Measurements from ENCODE around the gene NAA10. TPM values are rescaled to one million over a fixed set of nuclear protein-coding genes. Genes with fewer than 3 reads are reported as not detected.

The NAA10 gene
- total RNA-seq, 4 donors from 2014 or later: 58.7 to 89.3 (median 69.7) TPM

GRCh38 chrX:153882086-153882498 is 52.7 kb downstream of the NAA10 start:
- no peaks in the 10 kb centered on the region for H3K36me3 ChIP-seq
- no peak for DNase-seq
- no peak overlapping the region for H3K4me3 ChIP-seq (replicated peaks in 1 of 3)
- H3K4me1 ChIP-seq: no peaks in the 10 kb centered on the region
- H3K27ac ChIP-seq: no peak overlapping the region
- intact Hi-C loops (cut with DNase I): no loop called here
- no peaks in the 10 kb centered on the region for H3K9me3 ChIP-seq
- H3K27me3 ChIP-seq: peaks cover 20% of the 10 kb centered on the region
- no peak for TF ChIP-seq CTCF (IDR thresholded peaks at IDR 0.05)
- TF ChIP-seq POLR2A (IDR thresholded peaks at IDR 0.05): no peak
- 100% methylated on average over 1 of the region's 8 CpGs; no CpG with 5 or more reads in 1 of the 2 donors for WGBS, 2 donors

GRCh38 chrX:153881281-153881680 is 53.6 kb downstream of the NAA10 start:
- no peaks in the 10 kb centered on the region for H3K9me3 ChIP-seq
- DNase-seq: no peak
- H3K4me3 ChIP-seq (replicated peaks in 1 of 3): no peak overlapping the region
- intact Hi-C loops (cut with DNase I): no loop called here
- H3K36me3 ChIP-seq: no peaks in the 10 kb centered on the region
- 75% methylated on average over 1 of the region's 7 CpGs; no CpG with 5 or more reads in 1 of the 2 donors for WGBS, 2 donors
- H3K4me1 ChIP-seq: no peaks in the 10 kb centered on the region
- H3K27ac ChIP-seq: no peak overlapping the region
- H3K27me3 ChIP-seq: peaks cover 20% of the 10 kb centered on the region
- no peak for TF ChIP-seq POLR2A (IDR thresholded peaks at IDR 0.05)
- no peak for TF ChIP-seq CTCF (IDR thresholded peaks at IDR 0.05)

- TF ChIP-seq POLR2A (IDR thresholded peaks at IDR 0.05): no peak
- TF ChIP-seq CTCF (IDR thresholded peaks at IDR 0.05): no peak
- WGBS, 2 donors: 27% methylated on average over 3 of the region's 6 CpGs; no CpG with 5 or more reads in 1 of the 2 donors
- Histone ChIP-seq H3K27me3 (peaks cover 19% of the 10 kb centered on the region), H3K27ac (no peak overlapping the region), H3K36me3 (no peaks in the 10 kb centered on the region), H3K4me3 (replicated peaks in 1 of 3) (no peak overlapping the region), H3K4me1 (no peaks in the 10 kb centered on the region), H3K9me3 (no peaks in the 10 kb centered on the region)
- intact Hi-C loops (cut with DNase I): no loop called here
- no peak for DNase-seq
Measured at GRCh38 chrX:153880440-153880815, 54.4 kb downstream of the NAA10 start.

GRCh38 chrX:153879741-153880439 is 54.9 kb downstream of the NAA10 start:
- intact Hi-C loops (cut with DNase I): loop anchor here (10.0 kb wide), 1 partner anchor 55 kb away; the partner anchor contains the start of gene NAA10

More at GRCh38 chrX:153879741-153880439, 54.9 kb downstream of the NAA10 start:
- Histone ChIP-seq H3K27ac (no peak overlapping the region), H3K36me3 (no peaks in the 10 kb centered on the region), H3K4me3 (replicated peaks in 1 of 3) (no peak overlapping the region), H3K4me1 (no peaks in the 10 kb centered on the region), H3K27me3 (peaks cover 14% of the 10 kb centered on the region), H3K9me3 (no peaks in the 10 kb centered on the region)
- TF ChIP-seq CTCF (IDR thresholded peaks at IDR 0.05) (no peak), POLR2A (IDR thresholded peaks at IDR 0.05) (no peak)
- DNase-seq: no peak
- WGBS, 2 donors: 39 to 60% methylated on average over 2 to 6 of the region's 12 CpGs

Small RNA genes lying within 50 kb of the gene (microRNA-seq; reads per million reads assigned to microRNA genes)
- not detected for gene MIR3202-1
- not detected for gene MIR3202-2

Small RNA genes lying within 50 kb of the gene (small RNA-seq; reads per million reads assigned to genes)
- gene MIR3202-1: not detected

Other genes starting within 250 kb of the NAA10 start
- gene SLC6A8, start 247.1 kb downstream of the NAA10 start, total RNA-seq: 1 to 10 TPM; 4.0 to 8.0 (median 6.1) TPM
- gene BCAP31, start 210.7 kb downstream of the NAA10 start, total RNA-seq: 100 to 1,000 TPM; 170 to 228 (median 185) TPM
- gene ABCD1, start 210.2 kb downstream of the NAA10 start, total RNA-seq: 10 to 100 TPM in 1 of 4 donors, 1 to 10 TPM in 3; 7.0 to 11.8 (median 8.9) TPM
- gene PLXNB3, start 170.8 kb downstream of the NAA10 start, total RNA-seq: 1 to 10 TPM in 3 of 4 donors, under 1 TPM in 1; 0.67 to 2.0 (median 1.1) TPM
- gene SRPK3, start 154.0 kb downstream of the NAA10 start, total RNA-seq: under 1 TPM in 1 of 4 donors, not detected in 3; 0.22 TPM
- gene IDH3G, start 140.7 kb downstream of the NAA10 start, total RNA-seq: 100 to 1,000 TPM in 3 of 4 donors, 10 to 100 TPM in 1; 77.7 to 148 (median 115) TPM
- 100 to 1,000 TPM; 177 to 359 (median 279) TPM for gene SSR4, start 140.4 kb downstream of the NAA10 start, total RNA-seq
- gene PDZD4, start 104.5 kb downstream of the NAA10 start, total RNA-seq: 1 to 10 TPM; 3.2 to 7.0 (median 4.5) TPM
- 1 to 10 TPM in 1 of 4 donors, under 1 TPM in 3; 0.45 to 2.2 (median 0.75) TPM for gene L1CAM, start 48.9 kb downstream of the NAA10 start, total RNA-seq
- gene AVPR2, start 30.4 kb downstream of the NAA10 start, total RNA-seq: 1 to 10 TPM in 3 of 4 donors, not detected in 1; 1.1 to 2.8 (median 2.6) TPM
- gene ARHGAP4, start 8.8 kb downstream of the NAA10 start, total RNA-seq: 10 to 100 TPM in 2 of 4 donors, 1 to 10 TPM in 2; 6.5 to 37.0 (median 12.2) TPM
- gene RENBP, start 9.6 kb upstream of the NAA10 start, total RNA-seq: 10 to 100 TPM in 1 of 4 donors, 1 to 10 TPM in 3; 3.6 to 16.5 (median 4.4) TPM
- gene HCFC1, start 36.8 kb upstream of the NAA10 start, total RNA-seq: 100 to 1,000 TPM in 1 of 4 donors, 10 to 100 TPM in 3; 23.5 to 119 (median 52.3) TPM
- 10 to 100 TPM in 1 of 4 donors, 1 to 10 TPM in 3; 3.8 to 10.7 (median 8.7) TPM for gene TMEM187, start 37.7 kb upstream of the NAA10 start, total RNA-seq
- 10 to 100 TPM; 36.4 to 53.1 (median 42.8) TPM for gene IRAK1, start 84.9 kb upstream of the NAA10 start, total RNA-seq
- gene MECP2, start 162.7 kb upstream of the NAA10 start, total RNA-seq: 10 to 100 TPM; 47.7 to 93.3 (median 61.1) TPM
- not detected for gene OPN1LW, start 209.2 kb upstream of the NAA10 start, total RNA-seq
- not detected for gene OPN1MW, start 247.6 kb upstream of the NAA10 start, total RNA-seq

Data from thyroid gland (tissue), 4 donors.